ENCODE data around the gene GNG13.

The GNG13 gene

GRCh38 chr16:833411-833810, 32.9 kb upstream of the GNG13 start:
- no peak overlapping the region for H3K4me3 ChIP-seq (ENCODE audit: low read depth, low read length)
- POLR2A ChIA-PET, result no interaction called here
- TF ChIP-seq CTCF (IDR thresholded peaks at IDR 0.05; ENCODE audit: insufficient read depth, low read length, missing control alignments), result no peak
- DNase-seq (ENCODE audit: low read depth, low spot score), result no peak
- CTCF ChIA-PET, result no interaction called here

GRCh38 chr16:832652-833336, 32.3 kb upstream of the GNG13 start:
- no peak for TF ChIP-seq CTCF (IDR thresholded peaks at IDR 0.05; ENCODE audit: insufficient read depth, low read length, missing control alignments)
- no peak for DNase-seq (ENCODE audit: low read depth, low spot score)
- no peak overlapping the region for H3K4me3 ChIP-seq (ENCODE audit: low read depth, low read length)
- ChIA-PET CTCF (no interaction called here), POLR2A (no interaction called here)

GRCh38 chr16:831571-832413, 31.3 kb upstream of the GNG13 start:
- CTCF ChIA-PET, result no interaction called here
- H3K4me3 ChIP-seq (ENCODE audit: low read depth, low read length), result no peak overlapping the region
- POLR2A ChIA-PET, result no interaction called here
- no peak for TF ChIP-seq CTCF (IDR thresholded peaks at IDR 0.05; ENCODE audit: insufficient read depth, low read length, missing control alignments)
- no peak for DNase-seq (ENCODE audit: low read depth, low spot score)

- POLR2A ChIA-PET, result no interaction called here
- TF ChIP-seq CTCF (IDR thresholded peaks at IDR 0.05; ENCODE audit: insufficient read depth, low read length, missing control alignments), result no peak
- CTCF ChIA-PET, result no interaction called here
- no peak for DNase-seq (ENCODE audit: low read depth, low spot score)
- no peak overlapping the region for H3K4me3 ChIP-seq (ENCODE audit: low read depth, low read length)
These were observed 30.5 kb upstream of the GNG13 start for GRCh38 chr16:830871-831570.

GRCh38 chr16:830107-830870, 29.8 kb upstream of the GNG13 start:
- POLR2A ChIA-PET, result no interaction called here
- no peak overlapping the region for H3K4me3 ChIP-seq (ENCODE audit: low read depth, low read length)
- CTCF ChIA-PET, result no interaction called here
- no peak for DNase-seq (ENCODE audit: low read depth, low spot score)
- no peak for TF ChIP-seq CTCF (IDR thresholded peaks at IDR 0.05; ENCODE audit: insufficient read depth, low read length, missing control alignments)
